Large intestine (tissue), 3 donors: Measurements from ENCODE around the gene GLUL. TPM values are rescaled to one million over a fixed set of nuclear protein-coding genes. Genes with fewer than 3 reads are reported as not detected.

Experiments
- DNase-seq, 2 donors: peaks; one replicate each; pipeline versions ENCODE4 v3.0.0 to v3.0.0-alpha.2; 2013
- H3K27ac ChIP-seq: one replicate; pipeline ENCODE4 v1.5.1; 2013; ENCODE audit warnings: low read length
- H3K27me3 ChIP-seq: 2 replicates; pipeline ENCODE4 v1.6.1; 2013; ENCODE audit warnings: low read length; ENCODE audit not compliant: control insufficient read depth, insufficient read depth
- H3K36me3 ChIP-seq: 2 replicates; pipeline ENCODE4 v1.6.1; 2013; ENCODE audit warnings: low read length; ENCODE audit not compliant: control insufficient read depth, insufficient read depth
- H3K4me1 ChIP-seq: one replicate; pipeline ENCODE4 v1.6.1; 2013; ENCODE audit warnings: low read length; ENCODE audit not compliant: control insufficient read depth, insufficient read depth
- H3K4me3 ChIP-seq: one replicate; pipeline ENCODE4 v1.5.1; 2013; ENCODE audit warnings: low read length
- H3K9me3 ChIP-seq: one replicate; pipeline ENCODE4 v1.6.1; 2013; ENCODE audit warnings: mild to moderate bottlenecking, low read depth, low read length, moderate library complexity; ENCODE audit not compliant: control insufficient read depth
- WGBS: methylation state at CpG from one replicate; pipeline ENCODE4 v1.1.5; 2013; ENCODE audit warnings: low lambda C conversion rate; ENCODE audit not compliant: insufficient coverage; 5-methylcytosine and 5-hydroxymethylcytosine counted together
- polyA plus RNA-seq: library from polyadenylated mRNA; unstranded; fragments of 120-200 nt; gene quantifications from one replicate; pipeline ENCODE4 v1.2.1, GENCODE V29; 2013

Gene GLUL
- polyA plus RNA-seq, 1 donor = 164 TPM

GRCh38 chr1:182370532-182370931 is 21.1 kb downstream of the GLUL start:
- no peaks in the 10 kb centered on the region for H3K9me3 ChIP-seq
- H3K4me1 ChIP-seq = no peaks in the 10 kb centered on the region
- DNase-seq = no peak
- H3K27me3 ChIP-seq = no peaks in the 10 kb centered on the region
- WGBS = no CpG with 5 or more reads among the region's 3 CpGs
- H3K36me3 ChIP-seq = no peaks in the 10 kb centered on the region
- no peak overlapping the region for H3K4me3 ChIP-seq
- no peak overlapping the region for H3K27ac ChIP-seq

- Histone ChIP-seq H3K27me3 (no peaks in the 10 kb centered on the region), H3K4me3 (no peak overlapping the region), H3K27ac (no peak overlapping the region), H3K4me1 (no peaks in the 10 kb centered on the region), H3K9me3 (no peaks in the 10 kb centered on the region), H3K36me3 (no peaks in the 10 kb centered on the region)
- DNase-seq = no peak
- no CpG with 5 or more reads among the region's 4 CpGs for WGBS
Observed at GRCh38 chr1:182368903-182369302, 22.7 kb downstream of the GLUL start.

DNA sequence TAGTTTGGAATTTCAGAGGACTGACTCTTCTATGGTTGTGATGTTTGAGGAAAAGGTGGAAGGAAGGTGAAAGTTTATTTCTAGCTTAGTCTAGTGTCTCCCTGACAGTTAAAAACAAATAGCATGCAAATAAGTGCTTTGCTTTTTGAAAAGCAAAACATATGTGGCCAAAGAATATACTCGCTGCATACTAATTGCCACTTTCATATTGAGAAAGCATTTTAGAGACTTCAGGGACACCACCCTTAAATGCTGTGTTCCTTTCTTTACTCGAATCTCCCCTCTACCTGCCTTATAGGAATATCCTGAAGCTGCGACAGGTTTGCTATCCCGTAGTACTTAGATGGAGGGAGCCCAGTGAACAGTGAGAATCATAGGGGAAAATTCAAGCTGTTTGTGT is 23.2 kb downstream of the GLUL start:
- Histone ChIP-seq H3K36me3 (no peaks in the 10 kb centered on the region), H3K4me3 (no peak overlapping the region), H3K9me3 (no peaks in the 10 kb centered on the region), H3K27me3 (no peaks in the 10 kb centered on the region), H3K4me1 (no peaks in the 10 kb centered on the region), H3K27ac (no peak overlapping the region)
- WGBS = no CpG with 5 or more reads among the region's 4 CpGs
- DNase-seq = no peak

DNA sequence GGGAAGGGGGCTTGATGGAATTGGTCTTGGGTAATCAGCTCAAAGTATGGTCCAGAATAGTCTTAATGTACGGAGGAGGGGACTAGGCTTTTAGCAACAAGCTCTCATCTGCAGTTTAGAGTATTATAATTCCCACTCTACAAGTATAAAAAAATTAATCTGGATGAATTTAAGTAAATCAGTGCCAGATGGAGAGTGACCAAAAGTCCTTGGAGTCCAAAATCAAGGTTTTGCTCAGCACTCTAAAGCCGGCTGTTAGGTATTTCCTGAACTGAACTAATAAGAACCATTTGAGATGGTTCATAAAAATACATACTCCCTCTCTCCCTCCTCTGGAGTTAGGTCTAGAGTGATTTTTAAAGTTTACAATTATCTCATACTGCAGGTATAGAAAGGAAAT is 23.7 kb downstream of the GLUL start:
- DNase-seq = no peak
- Histone ChIP-seq H3K36me3 (no peaks in the 10 kb centered on the region), H3K27ac (no peak overlapping the region), H3K4me1 (no peaks in the 10 kb centered on the region), H3K9me3 (no peaks in the 10 kb centered on the region), H3K4me3 (no peak overlapping the region), H3K27me3 (no peaks in the 10 kb centered on the region)
- no CpG with 5 or more reads among the region's 2 CpGs for WGBS

DNA sequence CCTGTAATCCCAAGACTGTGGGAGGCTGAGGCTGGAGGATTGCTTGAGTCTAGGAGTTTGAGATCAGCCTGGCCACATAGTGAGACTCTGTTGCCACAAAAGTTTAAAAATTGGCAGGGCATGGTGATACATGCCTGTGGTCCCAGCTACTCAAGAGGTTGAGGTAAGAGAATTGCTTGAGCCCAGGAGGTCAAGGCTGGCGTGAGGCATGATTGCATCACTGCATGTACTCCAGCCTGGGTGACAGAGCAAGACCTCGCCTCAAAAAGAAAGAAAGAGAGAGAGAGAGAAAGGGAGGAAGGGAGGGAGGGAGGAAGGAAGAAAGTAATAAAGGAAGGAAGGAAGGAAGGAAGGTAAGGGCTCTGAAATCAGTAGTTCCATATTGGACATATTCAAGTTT is 25.0 kb downstream of the GLUL start:
- no peaks in the 10 kb centered on the region for H3K27me3 ChIP-seq
- 90% methylated on average over 2 of the region's 2 CpGs for WGBS

DNA sequence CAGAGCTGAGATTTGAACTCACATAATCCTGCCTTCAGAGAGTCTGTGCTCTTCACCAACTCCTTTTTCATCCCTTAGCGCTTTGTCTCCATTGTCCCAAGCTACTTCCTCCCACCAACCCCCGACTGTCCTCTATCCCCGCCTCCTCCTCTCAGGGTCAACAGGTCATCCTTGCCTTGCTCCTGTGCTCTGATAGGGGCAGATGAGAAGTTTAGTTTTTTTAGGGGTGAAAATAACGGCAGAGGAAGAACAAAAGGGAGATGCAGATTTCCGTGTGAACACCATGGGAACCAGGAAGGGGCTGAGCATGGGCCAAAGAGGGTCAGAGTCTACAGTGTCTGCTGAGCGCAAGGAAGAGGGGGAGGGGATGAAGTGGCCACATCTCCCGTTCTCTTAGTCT is 31.9 kb downstream of the GLUL start:
- Histone ChIP-seq H3K9me3 (no peaks in the 10 kb centered on the region), H3K4me3 (no peak overlapping the region), H3K4me1 (no peaks in the 10 kb centered on the region), H3K27me3 (no peaks in the 10 kb centered on the region), H3K36me3 (no peaks in the 10 kb centered on the region), H3K27ac (no peak overlapping the region)
- DNase-seq = no peak
- WGBS = 40% methylated on average over 1 of the region's 7 CpGs

More for the DNA sequence above, 25.0 kb downstream of the GLUL start:
- no peak overlapping the region for H3K27ac ChIP-seq
- H3K4me1 ChIP-seq = no peaks in the 10 kb centered on the region
- H3K9me3 ChIP-seq = no peaks in the 10 kb centered on the region
- no peak overlapping the region for H3K4me3 ChIP-seq
- no peaks in the 10 kb centered on the region for H3K36me3 ChIP-seq
- DNase-seq = no peak

DNA sequence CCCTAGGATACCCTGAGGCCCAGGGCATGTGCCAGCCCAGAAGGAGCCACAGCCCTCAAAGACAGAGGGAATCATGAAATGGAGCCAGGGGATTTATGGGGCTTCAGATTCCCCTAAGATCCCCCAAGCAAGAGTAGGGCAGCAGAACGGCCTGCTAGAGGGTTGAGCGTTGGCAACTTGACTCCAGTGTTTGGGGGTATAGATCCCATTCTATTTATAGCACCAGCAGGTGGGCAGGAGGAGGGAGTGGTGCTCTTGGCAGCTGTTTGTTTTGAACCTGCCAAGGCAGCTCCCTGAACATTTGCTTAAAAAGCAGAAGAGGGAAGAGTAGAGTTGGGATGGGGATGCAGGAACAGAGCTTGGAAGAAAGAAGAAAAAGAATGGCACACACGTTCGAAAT is 33.7 kb downstream of the GLUL start:
- no peak for DNase-seq
- Histone ChIP-seq H3K4me1 (no peaks in the 10 kb centered on the region), H3K9me3 (no peaks in the 10 kb centered on the region), H3K27me3 (no peaks in the 10 kb centered on the region), H3K4me3 (no peak overlapping the region), H3K27ac (no peak overlapping the region), H3K36me3 (no peaks in the 10 kb centered on the region)
- WGBS = 75% methylated on average over 2 of the region's 4 CpGs

DNA sequence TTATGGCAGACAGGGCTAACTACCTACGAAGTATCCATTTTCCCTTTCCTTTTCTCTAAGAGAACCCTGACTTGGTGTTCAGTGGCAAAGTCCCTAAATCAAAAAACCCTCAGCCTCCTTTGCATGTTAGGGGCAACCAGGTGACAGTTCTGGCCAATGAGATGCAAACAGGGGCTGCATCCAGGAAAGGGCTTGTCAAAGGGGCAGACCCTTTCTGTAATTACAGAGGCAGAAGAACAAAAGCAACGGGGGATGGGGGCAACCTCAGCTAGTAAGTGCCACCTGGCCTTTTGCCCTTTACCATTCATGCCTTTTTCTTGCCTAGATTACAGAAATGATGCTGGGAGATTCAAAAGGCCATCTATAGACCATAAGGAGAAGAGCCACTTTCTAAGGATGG is 34.4 kb downstream of the GLUL start:
- Histone ChIP-seq H3K9me3 (no peaks in the 10 kb centered on the region), H3K4me1 (no peaks in the 10 kb centered on the region), H3K4me3 (no peak overlapping the region), H3K27me3 (no peaks in the 10 kb centered on the region), H3K36me3 (no peaks in the 10 kb centered on the region), H3K27ac (no peak overlapping the region)
- WGBS = no CpG with 5 or more reads among the region's 2 CpGs
- DNase-seq = no peak

- no peaks in the 10 kb centered on the region for H3K27me3 ChIP-seq
- H3K4me1 ChIP-seq = no peaks in the 10 kb centered on the region
- H3K4me3 ChIP-seq = no peak overlapping the region
- whole genome bisulfite sequencing = 78% methylated on average over 1 of the region's 2 CpGs
- no peak overlapping the region for H3K27ac ChIP-seq
- H3K9me3 ChIP-seq = no peaks in the 10 kb centered on the region
- DNase-seq = no peak
- no peaks in the 10 kb centered on the region for H3K36me3 ChIP-seq
Observed at GRCh38 chr1:182355723-182356098, 35.9 kb downstream of the GLUL start.

DNA sequence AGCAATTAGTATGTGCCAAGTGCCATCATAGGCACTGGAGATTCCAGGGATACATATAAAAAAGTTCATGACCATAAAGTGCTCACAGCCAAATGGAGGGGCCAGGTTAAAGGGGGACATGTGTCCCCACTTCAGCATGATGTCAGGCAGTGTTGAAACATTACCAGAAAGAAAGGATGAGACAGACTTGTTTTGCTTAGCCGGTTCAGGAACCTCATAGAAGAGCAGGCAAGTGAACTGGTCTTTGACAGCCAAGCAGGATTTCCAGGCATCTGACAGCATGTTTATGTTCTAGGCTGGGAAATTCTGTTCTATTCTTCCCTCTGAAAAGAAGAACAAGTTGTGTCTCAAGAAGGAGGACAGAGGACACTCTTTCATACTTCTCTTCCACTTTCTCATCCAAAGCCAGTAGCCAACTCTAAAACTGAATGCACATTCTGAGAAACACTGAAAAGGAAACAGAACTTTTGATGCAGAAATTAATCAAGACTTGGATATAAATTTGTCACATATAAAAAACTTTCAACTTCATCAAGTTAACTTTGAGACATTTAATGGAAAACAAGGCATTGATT is 39.7 kb downstream of the GLUL start:
- Histone ChIP-seq H3K27ac (no peak overlapping the region), H3K9me3 (no peaks in the 10 kb centered on the region), H3K4me3 (no peak overlapping the region), H3K4me1 (no peaks in the 10 kb centered on the region), H3K27me3 (no peaks in the 10 kb centered on the region), H3K36me3 (no peaks in the 10 kb centered on the region)
- no peak for DNase-seq
- no CpG with 5 or more reads among the region's 1 CpG for WGBS

GRCh38 chr1:182350839-182351238 is 40.8 kb downstream of the GLUL start:
- no peaks in the 10 kb centered on the region for H3K27me3 ChIP-seq
- no peaks in the 10 kb centered on the region for H3K9me3 ChIP-seq
- no peaks in the 10 kb centered on the region for H3K4me1 ChIP-seq
- no peak for DNase-seq
- H3K4me3 ChIP-seq = no peak overlapping the region
- no peak overlapping the region for H3K27ac ChIP-seq
- no peaks in the 10 kb centered on the region for H3K36me3 ChIP-seq
- no CpG with 5 or more reads among the region's 2 CpGs for WGBS
